HEK293T (cell line): ENCODE results near the gene SIDT2.

Source experiments
- CTBP1 ChIP-seq: fragments of 450-650 bp; IDR thresholded peaks from 2 replicates; pipeline ENCODE4 v1.6.1; 2016; ENCODE audit warnings: borderline replicate concordance
- ELF4 ChIP-seq: fragments of 450-650 bp; IDR thresholded peaks from 2 replicates; pipeline ENCODE4 v1.6.1; 2017; ENCODE audit warnings: antibody characterized with exemption
- FOXA1 ChIP-seq: fragments of 450-650 bp; IDR thresholded peaks from 2 replicates; pipeline ENCODE4 v1.6.1; 2016; ENCODE audit warnings: mild to moderate bottlenecking
- FOXK2 ChIP-seq: fragments of 450-650 bp; IDR thresholded peaks from 2 replicates; pipeline ENCODE4 v1.6.1; 2016; ENCODE audit warnings: mild to moderate bottlenecking
- FOXM1 ChIP-seq: fragments of 450-650 bp; IDR thresholded peaks from 2 replicates; pipeline ENCODE4 v1.6.1; 2017; ENCODE audit warnings: mild to moderate bottlenecking, borderline replicate concordance
- HDGF ChIP-seq: fragments of 450-650 bp; IDR thresholded peaks from 2 replicates; pipeline ENCODE4 v1.6.1; 2017; ENCODE audit warnings: antibody characterized with exemption, borderline replicate concordance
- NFRKB ChIP-seq: fragments of 450-650 bp; IDR thresholded peaks from 2 replicates; pipeline ENCODE4 v1.6.1; 2016; ENCODE audit warnings: mild to moderate bottlenecking, moderate library complexity
- PKNOX1 ChIP-seq: fragments of 450-650 bp; IDR thresholded peaks from 2 replicates; pipeline ENCODE4 v1.6.1; 2016
- SP1 ChIP-seq: fragments of 450-650 bp; IDR thresholded peaks from 2 replicates; pipeline ENCODE4 v1.6.1; 2017
- SUZ12 ChIP-seq: fragments of 450-650 bp; IDR thresholded peaks from 2 replicates; pipeline ENCODE4 v1.6.1; 2016; ENCODE audit warnings: mild to moderate bottlenecking
- TARDBP ChIP-seq: fragments of 450-650 bp; IDR thresholded peaks from 2 replicates; pipeline ENCODE4 v1.6.1; 2016
- ZNF384 ChIP-seq: fragments of 450-650 bp; IDR thresholded peaks from 2 replicates; pipeline ENCODE4 v1.6.1; 2016

DNA sequence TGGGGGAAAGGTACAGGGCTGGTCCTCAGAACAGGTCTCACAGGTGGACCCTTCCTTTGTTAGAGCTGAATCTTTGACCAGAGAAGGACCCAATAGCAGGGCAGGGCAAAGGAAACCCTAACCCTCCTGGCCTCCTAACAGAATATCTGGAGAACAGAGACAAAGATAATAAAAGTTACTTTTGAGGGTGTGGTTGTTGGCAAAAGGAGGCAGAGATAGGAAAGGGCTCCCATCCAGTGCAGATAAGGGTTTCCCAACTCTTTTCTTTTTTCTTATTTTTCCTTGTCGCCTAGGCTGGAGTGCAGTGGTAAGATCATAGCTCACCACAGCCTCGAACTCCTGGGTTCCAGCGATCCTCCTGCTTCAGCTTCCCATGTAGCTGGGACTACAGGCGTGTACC, 41.5 kb downstream of the SIDT2 start:
- TF ChIP-seq SP1 (no peak), FOXA1 (no peak), CTBP1 (no peak), ELF4 (no peak), TARDBP (no peak), FOXM1 (no peak), HDGF (no peak), FOXK2 (no peak), SUZ12 (no peak), ZNF384 (no peak), PKNOX1 (no peak), NFRKB (no peak)
